Type B pancreatic cell (in vitro differentiated cells): ENCODE measurements around the gene FIZ1. TPM values are rescaled to one million over a fixed set of nuclear protein-coding genes. Genes with fewer than 3 reads are reported as not detected.

ENCODE experiments used
- DNase-seq: peaks from one replicate; pipeline ENCODE4 v3.0.0; 2021; ENCODE audit warnings: mixed read lengths; ENCODE audit not compliant: unreplicated experiment; ENCODE audit errors: extremely low spot score
- H3K27ac Mint-ChIP-seq: 2 replicates; pipeline ENCODE4 v1.8.0; 2021; ENCODE audit warnings: mild to moderate bottlenecking, mixed read lengths
- H3K27me3 Mint-ChIP-seq: 2 replicates; pipeline ENCODE4 v1.8.0; 2021; ENCODE audit warnings: mixed read lengths
- H3K36me3 Mint-ChIP-seq: 2 replicates; pipeline ENCODE4 v1.8.0; 2021; ENCODE audit warnings: mixed read lengths
- H3K4me1 Mint-ChIP-seq: one replicate; pipeline ENCODE4 v1.8.0; 2021; ENCODE audit warnings: mixed read lengths; ENCODE audit not compliant: unreplicated experiment
- H3K4me3 Mint-ChIP-seq: 2 replicates; pipeline ENCODE4 v1.8.0; 2021; ENCODE audit warnings: mild to moderate bottlenecking, mixed read lengths
- H3K9me3 Mint-ChIP-seq: 2 replicates; pipeline ENCODE4 v1.8.0; 2021; ENCODE audit warnings: mixed read lengths
- CTCF ChIP-seq: fragments of 200-600 bp; sonication (generic); conservative IDR thresholded peaks from 2 replicates; pipeline ENCODE4 v1.5.0; 2021; ENCODE audit warnings: antibody characterized with exemption, mild to moderate bottlenecking
- total RNA-seq: library from RNA; stranded (reverse); gene quantifications from 2 replicates; pipeline ENCODE4 v1.2.1, GENCODE V29; 2021; ENCODE audit warnings: low replicate concordance

Gene FIZ1
- total RNA-seq, 1 donor from 2014 or later, result 22.4 TPM

GRCh38 chr19:55626350-55626749 is 27.0 kb upstream of the FIZ1 start:
- no peaks in the 10 kb centered on the region for H3K9me3 Mint-ChIP-seq
- no peak overlapping the region for H3K27ac Mint-ChIP-seq
- H3K4me1 Mint-ChIP-seq, result peaks cover 14% of the 10 kb centered on the region
- H3K27me3 Mint-ChIP-seq, result no peaks in the 10 kb centered on the region
- DNase-seq, result no peak
- no peaks in the 10 kb centered on the region for H3K36me3 Mint-ChIP-seq
- no peak for TF ChIP-seq CTCF
- H3K4me3 Mint-ChIP-seq, result no peak overlapping the region

- Mint-ChIP-seq H3K4me1 (peaks cover 14% of the 10 kb centered on the region), H3K36me3 (peaks cover 4% of the 10 kb centered on the region), H3K9me3 (no peaks in the 10 kb centered on the region), H3K27me3 (no peaks in the 10 kb centered on the region), H3K27ac (peak overlapping the region; percentile 96), H3K4me3 (peak overlapping the region; percentile 89)
- no peak for TF ChIP-seq CTCF
- no peak for DNase-seq
These were observed 25.6 kb upstream of the FIZ1 start for GRCh38 chr19:55625004-55625326.

GRCh38 chr19:55624109-55625003 is 25.0 kb upstream of the FIZ1 start, which contains the start of gene ZNF784:
TSS of gene ZNF784 (minus strand) at chr19:55624566. CDS start at chr19:55624561, 5 bp downstream.
- Mint-ChIP-seq H3K27ac (peak within 1 kb of the TSS; percentile 96), H3K4me1 (peaks cover 14% of the 10 kb centered on the region)

GRCh38 chr19:55623561-55623960 is 24.2 kb upstream of the FIZ1 start:
- no peak for TF ChIP-seq CTCF
- Mint-ChIP-seq H3K4me1 (peaks cover 14% of the 10 kb centered on the region), H3K27ac (peak overlapping the region; percentile 96), H3K9me3 (no peaks in the 10 kb centered on the region), H3K4me3 (peak overlapping the region; percentile 89), H3K36me3 (peaks cover 4% of the 10 kb centered on the region), H3K27me3 (no peaks in the 10 kb centered on the region)
- no peak for DNase-seq

More at GRCh38 chr19:55624109-55625003, 25.0 kb upstream of the FIZ1 start, which contains the start of gene ZNF784:
- Mint-ChIP-seq H3K9me3 (no peaks in the 10 kb centered on the region), H3K27me3 (no peaks in the 10 kb centered on the region), H3K36me3 (peaks cover 4% of the 10 kb centered on the region), H3K4me3 (peak within 1 kb of the TSS; percentile 89)
- peak; percentile 98 for DNase-seq
- TF ChIP-seq CTCF, result no peak

GRCh38 chr19:55623130-55623529 is 23.8 kb upstream of the FIZ1 start:
- H3K9me3 Mint-ChIP-seq, result no peaks in the 10 kb centered on the region
- peak overlapping the region; percentile 89 for H3K4me3 Mint-ChIP-seq
- peaks cover 14% of the 10 kb centered on the region for H3K4me1 Mint-ChIP-seq
- no peak for TF ChIP-seq CTCF
- H3K36me3 Mint-ChIP-seq, result peaks cover 4% of the 10 kb centered on the region
- DNase-seq, result no peak
- no peaks in the 10 kb centered on the region for H3K27me3 Mint-ChIP-seq
- no peak overlapping the region for H3K27ac Mint-ChIP-seq
